Measurements from ENCODE around the gene PRKAG2.

The PRKAG2 gene

GRCh38 chr7:151924508-151924907, 47.6 kb upstream of the PRKAG2 start:
- H3K9ac ChIP-seq (ENCODE audit: low read depth, low read length, poor library complexity, severe bottlenecking): no peak overlapping the region

GRCh38 chr7:151924001-151924400, 47.1 kb upstream of the PRKAG2 start:
- H3K4me1 ChIP-seq (ENCODE audit: insufficient read depth, low read length, poor library complexity, severe bottlenecking): no peaks in the 10 kb centered on the region
- no peaks in the 10 kb centered on the region for H4K20me1 ChIP-seq (ENCODE audit: insufficient read depth, low read length, poor library complexity, severe bottlenecking)
- no peak overlapping the region for H3K4me3 ChIP-seq (ENCODE audit: low read length, poor library complexity, severe bottlenecking)
- H3K27me3 ChIP-seq (ENCODE audit: insufficient read depth, low read length, poor library complexity, severe bottlenecking): no peaks in the 10 kb centered on the region
- H3K9ac ChIP-seq (ENCODE audit: low read depth, low read length, poor library complexity, severe bottlenecking): no peak overlapping the region
- no peak overlapping the region for H3K4me2 ChIP-seq (ENCODE audit: low read depth, low read length, poor library complexity, severe bottlenecking)
- H3K9me2 ChIP-seq (replicated peaks; ENCODE audit: low read depth, low read length): no peaks in the 10 kb centered on the region
- no peak overlapping the region for H2AFZ ChIP-seq (ENCODE audit: low read length)
- H3K36me3 ChIP-seq (ENCODE audit: insufficient read depth, low read length): no peaks in the 10 kb centered on the region
- no peaks in the 10 kb centered on the region for H3K9me3 ChIP-seq (ENCODE audit: insufficient read depth, low read depth, low read length)
- no peaks in the 10 kb centered on the region for H3K79me2 ChIP-seq (ENCODE audit: insufficient read depth, low read length)
- no peaks in the 10 kb centered on the region for H3F3A ChIP-seq (ENCODE audit: low read depth)
- TF ChIP-seq CTCF (conservative IDR thresholded peaks at IDR 0.05; ENCODE audit: low read length) (no peak), EZH2phosphoT487 (IDR thresholded peaks at IDR 0.05; ENCODE audit: borderline replicate concordance) (no peak)

More at GRCh38 chr7:151924508-151924907, 47.6 kb upstream of the PRKAG2 start:
- Histone ChIP-seq H3K79me2 (ENCODE audit: insufficient read depth, low read length) (no peaks in the 10 kb centered on the region), H3K27me3 (ENCODE audit: insufficient read depth, low read length, poor library complexity, severe bottlenecking) (no peaks in the 10 kb centered on the region), H3K9me2 (replicated peaks; ENCODE audit: low read depth, low read length) (no peaks in the 10 kb centered on the region), H3K9me3 (ENCODE audit: insufficient read depth, low read depth, low read length) (no peaks in the 10 kb centered on the region), H3K4me3 (ENCODE audit: low read length, poor library complexity, severe bottlenecking) (no peak overlapping the region), H2AFZ (ENCODE audit: low read length) (no peak overlapping the region), H3K4me2 (ENCODE audit: low read depth, low read length, poor library complexity, severe bottlenecking) (no peak overlapping the region), H3F3A (ENCODE audit: low read depth) (no peaks in the 10 kb centered on the region), H3K36me3 (ENCODE audit: insufficient read depth, low read length) (no peaks in the 10 kb centered on the region), H3K4me1 (ENCODE audit: insufficient read depth, low read length, poor library complexity, severe bottlenecking) (no peaks in the 10 kb centered on the region), H4K20me1 (ENCODE audit: insufficient read depth, low read length, poor library complexity, severe bottlenecking) (no peaks in the 10 kb centered on the region)
- TF ChIP-seq CTCF (conservative IDR thresholded peaks at IDR 0.05; ENCODE audit: low read length) (no peak), EZH2phosphoT487 (IDR thresholded peaks at IDR 0.05; ENCODE audit: borderline replicate concordance) (no peak)

- TF ChIP-seq EZH2phosphoT487 (IDR thresholded peaks at IDR 0.05; ENCODE audit: borderline replicate concordance) (no peak), CTCF (conservative IDR thresholded peaks at IDR 0.05; ENCODE audit: low read length) (no peak)
Observed at GRCh38 chr7:151923097-151923876, 46.4 kb upstream of the PRKAG2 start.

More at GRCh38 chr7:151923097-151923876, 46.4 kb upstream of the PRKAG2 start:
- Histone ChIP-seq H3K4me3 (ENCODE audit: low read length, poor library complexity, severe bottlenecking) (no peak overlapping the region), H3F3A (ENCODE audit: low read depth) (no peaks in the 10 kb centered on the region), H3K4me1 (ENCODE audit: insufficient read depth, low read length, poor library complexity, severe bottlenecking) (no peaks in the 10 kb centered on the region), H3K9me2 (replicated peaks; ENCODE audit: low read depth, low read length) (no peaks in the 10 kb centered on the region), H3K9ac (ENCODE audit: low read depth, low read length, poor library complexity, severe bottlenecking) (no peak overlapping the region), H2AFZ (ENCODE audit: low read length) (no peak overlapping the region), H3K4me2 (ENCODE audit: low read depth, low read length, poor library complexity, severe bottlenecking) (no peak overlapping the region), H4K20me1 (ENCODE audit: insufficient read depth, low read length, poor library complexity, severe bottlenecking) (no peaks in the 10 kb centered on the region), H3K9me3 (ENCODE audit: insufficient read depth, low read depth, low read length) (no peaks in the 10 kb centered on the region), H3K27me3 (ENCODE audit: insufficient read depth, low read length, poor library complexity, severe bottlenecking) (no peaks in the 10 kb centered on the region), H3K79me2 (ENCODE audit: insufficient read depth, low read length) (no peaks in the 10 kb centered on the region), H3K36me3 (ENCODE audit: insufficient read depth, low read length) (no peaks in the 10 kb centered on the region)
